SK-N-MC (cell line): Measurements from ENCODE around the gene KCNAB1.

ENCODE experiments used
- EZH2 ChIP-seq: fragments of 200-600 bp; sonication (generic); IDR thresholded peaks from one replicate; pipeline ENCODE4 v1.6.1; 2017; ENCODE audit warnings: antibody characterized with exemption
- FOXP2 ChIP-seq: optimal IDR thresholded peaks from 2 replicates; pipeline ENCODE3; 2011; ENCODE audit warnings: mild to moderate bottlenecking, moderate library complexity; ENCODE audit not compliant: insufficient read depth; ENCODE audit errors: extremely low read length, control extremely low read depth
- POLR2AphosphoS5 ChIP-seq: IDR thresholded peaks from 2 replicates; pipeline ENCODE4 v1.6.1; 2012; ENCODE audit warnings: mild to moderate bottlenecking, low read depth, low read length, borderline replicate concordance

- no peak for TF ChIP-seq EZH2
- TF ChIP-seq POLR2AphosphoS5, result no peak
- TF ChIP-seq FOXP2, result no peak
Observed at GRCh38 chr3:156582532-156583183, 462.3 kb downstream of the KCNAB1 start.
